ENCODE data around the gene ADAMTSL3.

- TF ChIP-seq ZNF274 (IDR thresholded peaks at IDR 0.05; ENCODE audit: low read depth, low read length) (no peak), YY1 (IDR thresholded peaks at IDR 0.05; ENCODE audit: insufficient read depth, insufficient read length) (no peak)
Measured at GRCh38 chr15:83794209-83794608, 140.3 kb downstream of the ADAMTSL3 start.
